ENCODE data around the gene SH2D3C. TPM values are rescaled to one million over a fixed set of nuclear protein-coding genes. Genes with fewer than 3 reads are reported as not detected.

SH2D3C gene
- total RNA-seq, 1 experiment from 2014 or later = 0.79 TPM

DNA sequence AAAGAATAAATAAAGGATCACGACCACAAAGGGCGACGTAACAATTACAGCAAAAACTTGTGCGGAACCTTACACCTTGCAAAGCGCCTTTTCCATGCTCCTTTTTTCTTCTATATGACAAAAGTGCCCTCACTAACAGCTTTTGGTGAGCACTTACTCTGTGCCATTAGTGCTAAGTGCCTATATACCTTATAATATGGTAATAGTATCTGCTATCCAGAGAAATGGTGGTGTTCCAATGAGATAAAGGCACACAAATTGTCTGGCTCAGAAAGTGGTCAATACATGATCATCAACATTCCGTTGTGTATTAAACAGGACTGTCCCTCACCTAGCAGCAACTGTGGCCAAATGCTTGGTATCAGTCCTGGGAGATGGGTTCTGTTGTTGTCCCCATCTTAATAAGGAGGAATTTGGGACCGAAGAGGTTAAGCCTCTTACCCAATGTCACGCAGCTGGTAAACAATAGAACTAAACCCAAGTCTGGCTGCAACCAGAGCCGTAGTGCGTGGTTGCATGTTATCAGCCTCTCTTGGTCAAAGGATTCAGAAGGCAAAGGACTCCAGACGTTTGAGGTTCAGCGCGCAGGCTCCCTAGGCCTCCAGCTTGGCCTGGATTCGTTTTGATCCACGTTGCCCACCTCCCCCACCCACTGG, 42.8 kb downstream of the SH2D3C start:
- no peaks in the 10 kb centered on the region for H3K9me3 ChIP-seq (ENCODE audit: insufficient read depth, low read depth)
- ChIA-PET CTCF (interaction anchor here (0.6 to 1.6 kb wide), 10 partner anchors 36 to 292 kb away, joined by 3 to 23 read pairs (median 4); partner anchors contain the start of gene SH2D3C), POLR2A (ENCODE audit: unreplicated experiment) (no interaction called here)
- no peaks in the 10 kb centered on the region for H3K36me3 ChIP-seq (ENCODE audit: low read depth)
- TF ChIP-seq CTCF (conservative IDR thresholded peaks at IDR 0.05) = no peak
- no peak for TF ChIP-seq EZH2 (IDR thresholded peaks at IDR 0.05; ENCODE audit: low read depth)
- no peak overlapping the region for H2AFZ ChIP-seq
- intact Hi-C loops (cut with micrococcal nuclease; ENCODE audit: unreplicated experiment) = loop anchor here (1.0 to 2.0 kb wide), 6 partner anchors 50 to 381 kb away; partner anchors contain the start of gene STXBP1
- no peaks in the 10 kb centered on the region for H3K27me3 ChIP-seq (ENCODE audit: insufficient read depth, low read depth)
- H3K4me1 ChIP-seq (replicated peaks; ENCODE audit: insufficient read depth) = peaks cover 13% of the 10 kb centered on the region
- no peak overlapping the region for H3K27ac ChIP-seq
- no peak for DNase-seq
- peaks cover 17% of the 10 kb centered on the region for H3F3A ChIP-seq (ENCODE audit: insufficient read depth, low read depth)
- H3K9me2 ChIP-seq (ENCODE audit: insufficient read depth) = no peaks in the 10 kb centered on the region
- no peak overlapping the region for H3K4me3 ChIP-seq
- no peaks in the 10 kb centered on the region for H4K20me1 ChIP-seq (ENCODE audit: insufficient read depth)
- no peaks in the 10 kb centered on the region for H3K79me2 ChIP-seq (ENCODE audit: low read depth)
- no peak overlapping the region for H3K4me2 ChIP-seq
- no TSS peak for BruUV-seq (replicated peaks)

GRCh38 chr9:127734747-127735529, 43.5 kb downstream of the SH2D3C start, which contains the start of gene TOR2A:
Gene TOR2A (minus strand): TSS chr9:127735294. CDS start chr9:127735270, 24 bp downstream.
- DNase-seq = peak; percentile 89 to 99

More at GRCh38 chr9:127734747-127735529, 43.5 kb downstream of the SH2D3C start, which contains the start of gene TOR2A:
- no peak within 1 kb of the TSS for H3K27ac ChIP-seq
- H3K4me2 ChIP-seq = peak within 1 kb of the TSS; percentile 68
- H2AFZ ChIP-seq = peak within 1 kb of the TSS; percentile 82
- H4K20me1 ChIP-seq (ENCODE audit: insufficient read depth) = no peaks in the 10 kb centered on the region
- CTCF ChIA-PET = interaction anchor here (0.5 to 1.6 kb wide), 20 partner anchors 36 to 291 kb away, joined by 3 to 23 read pairs (median 4); partner anchors contain the start of genes CDK9, LRSAM1, RPL12 and SH2D3C
- TF ChIP-seq EZH2 (IDR thresholded peaks at IDR 0.05; ENCODE audit: low read depth) = no peak
- TF ChIP-seq CTCF (conservative IDR thresholded peaks at IDR 0.05) = peak; percentile 96
- peaks cover 7% of the 10 kb centered on the region for H3K4me1 ChIP-seq (replicated peaks; ENCODE audit: insufficient read depth)
- no peaks in the 10 kb centered on the region for H3K27me3 ChIP-seq (ENCODE audit: insufficient read depth, low read depth)
- TSS peak; percentile 45 for BruUV-seq (replicated peaks)
- no peaks in the 10 kb centered on the region for H3K79me2 ChIP-seq (ENCODE audit: low read depth)
- POLR2A ChIA-PET (ENCODE audit: unreplicated experiment) = interaction anchor here (0.5 to 0.7 kb wide), 5 partner anchors 11 to 151 kb away, joined by 3 to 8 read pairs (median 4); no protein-coding TSS in a partner anchor
- H3K9me2 ChIP-seq (ENCODE audit: insufficient read depth) = no peaks in the 10 kb centered on the region
- H3F3A ChIP-seq (ENCODE audit: insufficient read depth, low read depth) = peaks cover 11% of the 10 kb centered on the region; the same call in 1 of the 2 replicates
- no peaks in the 10 kb centered on the region for H3K36me3 ChIP-seq (ENCODE audit: low read depth)
- no peaks in the 10 kb centered on the region for H3K9me3 ChIP-seq (ENCODE audit: insufficient read depth, low read depth)
- intact Hi-C loops (cut with micrococcal nuclease; ENCODE audit: unreplicated experiment) = loop anchor here (1.0 to 5.0 kb wide), 9 partner anchors 50 to 793 kb away; partner anchors contain the start of gene STXBP1
- H3K4me3 ChIP-seq = peak within 1 kb of the TSS; percentile 61
